ENCODE results near the gene CAMK2B.

CAMK2B gene

GRCh38 chr7:44247868-44248651 lies 77.3 kb downstream of the CAMK2B start:
- TF ChIP-seq ZFX (IDR thresholded peaks at IDR 0.05) (no peak), CTCF (conservative IDR thresholded peaks at IDR 0.05) (no peak)
- H3K27ac ChIP-seq = no peak overlapping the region

GRCh38 chr7:44246396-44247113 lies 78.8 kb downstream of the CAMK2B start:
- no peak overlapping the region for H3K27ac ChIP-seq
- no peak for TF ChIP-seq ZFX (IDR thresholded peaks at IDR 0.05)
- TF ChIP-seq CTCF (conservative IDR thresholded peaks at IDR 0.05) = no peak

DNA sequence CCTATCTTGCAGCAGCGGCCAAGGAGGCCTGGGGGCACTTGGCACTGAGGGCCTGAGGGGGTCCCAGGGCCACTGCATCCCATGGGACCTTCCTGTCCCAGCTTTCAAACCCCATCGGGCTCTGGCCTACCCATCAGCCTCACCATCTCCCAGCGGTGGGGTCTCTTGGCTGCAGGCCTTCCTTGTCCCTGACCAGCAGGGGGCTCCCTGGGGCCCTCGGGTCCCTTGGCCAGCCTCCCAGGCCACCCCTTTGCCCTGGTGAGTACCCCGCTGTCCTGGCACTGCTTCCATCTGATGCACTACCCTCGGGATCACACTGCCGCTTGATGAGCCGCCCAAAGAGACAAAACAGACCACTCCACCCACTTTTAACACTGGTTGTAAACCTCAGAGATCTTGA lies 81.1 kb downstream of the CAMK2B start:
- TF ChIP-seq ZFX (IDR thresholded peaks at IDR 0.05) (no peak), CTCF (conservative IDR thresholded peaks at IDR 0.05) (no peak; the same call in 1 of the 2 replicates)

GRCh38 chr7:44242091-44242490 lies 83.3 kb downstream of the CAMK2B start:
- TF ChIP-seq CTCF (conservative IDR thresholded peaks at IDR 0.05) (no peak), ZFX (IDR thresholded peaks at IDR 0.05) (no peak)
- H3K27ac ChIP-seq = no peak overlapping the region

More for the DNA sequence above, 81.1 kb downstream of the CAMK2B start:
- H3K27ac ChIP-seq = no peak overlapping the region

GRCh38 chr7:44240983-44241510 lies 84.3 kb downstream of the CAMK2B start:
- TF ChIP-seq CTCF (conservative IDR thresholded peaks at IDR 0.05) (peak; percentile 92), ZFX (IDR thresholded peaks at IDR 0.05) (no peak)
- H3K27ac ChIP-seq = peak overlapping the region; percentile 25

DNA sequence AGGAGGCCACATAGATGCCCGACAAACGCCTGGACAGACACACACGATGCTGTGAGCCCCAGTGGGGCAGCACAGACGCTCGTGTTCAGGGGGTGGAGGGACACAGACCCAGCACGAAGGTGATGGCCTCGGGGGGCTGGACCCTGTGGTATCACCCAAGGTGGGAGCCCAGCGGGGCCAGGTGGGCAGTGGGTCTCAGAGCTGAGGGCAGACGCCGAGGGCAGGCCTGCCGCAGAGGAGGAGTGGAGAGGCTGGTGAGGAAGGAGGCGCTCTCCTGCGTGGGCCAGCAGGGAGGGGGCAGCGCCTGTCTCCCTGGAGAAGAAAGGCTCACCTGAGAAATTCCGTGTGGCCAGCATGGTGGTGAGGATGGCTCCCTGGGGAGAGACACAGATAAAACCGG lies 85.0 kb downstream of the CAMK2B start:
- no peak overlapping the region for H3K27ac ChIP-seq
- TF ChIP-seq CTCF (conservative IDR thresholded peaks at IDR 0.05) (no peak), ZFX (IDR thresholded peaks at IDR 0.05) (no peak)

DNA sequence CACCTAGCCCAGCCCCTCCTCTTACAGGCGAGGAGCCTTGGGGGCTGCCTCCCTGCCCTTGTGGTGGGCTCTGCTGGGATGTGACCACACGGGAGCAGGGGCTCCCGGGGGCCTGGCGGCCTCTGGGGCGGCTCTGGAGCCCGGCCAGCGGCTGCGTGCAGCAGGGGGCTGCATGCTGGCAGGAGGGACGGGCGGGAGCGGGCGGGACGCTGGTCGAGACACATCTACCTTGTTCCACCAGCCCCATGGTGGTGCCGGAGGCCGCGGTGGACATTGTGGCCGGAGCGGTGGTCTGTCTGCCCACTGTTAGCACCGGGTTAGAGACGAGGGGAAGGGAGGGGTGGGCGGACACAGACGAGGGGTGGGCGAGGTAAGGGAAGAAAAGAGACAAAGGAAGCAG lies 86.0 kb downstream of the CAMK2B start:
- TF ChIP-seq ZFX (IDR thresholded peaks at IDR 0.05) (no peak), CTCF (conservative IDR thresholded peaks at IDR 0.05) (no peak)
- no peak overlapping the region for H3K27ac ChIP-seq
